ENCODE results near the gene POU3F4.

Gene POU3F4

DNA sequence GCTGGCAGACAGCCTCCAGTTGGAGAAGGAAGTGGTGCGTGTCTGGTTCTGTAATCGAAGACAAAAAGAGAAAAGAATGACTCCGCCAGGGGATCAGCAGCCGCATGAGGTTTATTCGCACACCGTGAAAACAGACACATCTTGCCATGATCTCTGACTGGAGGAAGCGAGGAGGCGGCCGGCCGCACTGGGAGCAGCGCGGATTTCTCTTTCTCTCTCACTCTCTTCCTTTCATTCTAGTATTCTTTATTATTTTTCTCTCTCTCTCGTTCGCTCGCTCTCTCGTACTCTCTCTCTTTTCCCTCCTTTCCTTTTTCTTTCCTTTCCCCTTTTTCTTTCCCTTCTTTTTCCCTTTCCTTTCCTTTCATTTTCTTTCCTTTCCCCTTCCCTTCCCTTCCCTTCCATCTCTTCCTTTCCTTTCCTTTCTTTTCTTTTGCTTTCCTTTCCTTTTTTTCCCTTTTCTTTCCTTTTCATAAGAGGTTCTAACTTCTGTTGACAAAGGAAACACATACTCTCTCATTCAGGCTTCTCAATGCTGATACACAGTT is 1.2 kb downstream of the POU3F4 start:
- H3K27ac ChIP-seq: no peak overlapping the region
- TF ChIP-seq, protein P1, sequence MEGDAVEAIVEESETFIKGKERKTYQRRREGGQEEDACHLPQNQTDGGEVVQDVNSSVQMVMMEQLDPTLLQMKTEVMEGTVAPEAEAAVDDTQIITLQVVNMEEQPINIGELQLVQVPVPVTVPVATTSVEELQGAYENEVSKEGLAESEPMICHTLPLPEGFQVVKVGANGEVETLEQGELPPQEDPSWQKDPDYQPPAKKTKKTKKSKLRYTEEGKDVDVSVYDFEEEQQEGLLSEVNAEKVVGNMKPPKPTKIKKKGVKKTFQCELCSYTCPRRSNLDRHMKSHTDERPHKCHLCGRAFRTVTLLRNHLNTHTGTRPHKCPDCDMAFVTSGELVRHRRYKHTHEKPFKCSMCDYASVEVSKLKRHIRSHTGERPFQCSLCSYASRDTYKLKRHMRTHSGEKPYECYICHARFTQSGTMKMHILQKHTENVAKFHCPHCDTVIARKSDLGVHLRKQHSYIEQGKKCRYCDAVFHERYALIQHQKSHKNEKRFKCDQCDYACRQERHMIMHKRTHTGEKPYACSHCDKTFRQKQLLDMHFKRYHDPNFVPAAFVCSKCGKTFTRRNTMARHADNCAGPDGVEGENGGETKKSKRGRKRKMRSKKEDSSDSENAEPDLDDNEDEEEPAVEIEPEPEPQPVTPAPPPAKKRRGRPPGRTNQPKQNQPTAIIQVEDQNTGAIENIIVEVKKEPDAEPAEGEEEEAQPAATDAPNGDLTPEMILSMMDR (conservative IDR thresholded peaks at IDR 0.05): no peak

DNA sequence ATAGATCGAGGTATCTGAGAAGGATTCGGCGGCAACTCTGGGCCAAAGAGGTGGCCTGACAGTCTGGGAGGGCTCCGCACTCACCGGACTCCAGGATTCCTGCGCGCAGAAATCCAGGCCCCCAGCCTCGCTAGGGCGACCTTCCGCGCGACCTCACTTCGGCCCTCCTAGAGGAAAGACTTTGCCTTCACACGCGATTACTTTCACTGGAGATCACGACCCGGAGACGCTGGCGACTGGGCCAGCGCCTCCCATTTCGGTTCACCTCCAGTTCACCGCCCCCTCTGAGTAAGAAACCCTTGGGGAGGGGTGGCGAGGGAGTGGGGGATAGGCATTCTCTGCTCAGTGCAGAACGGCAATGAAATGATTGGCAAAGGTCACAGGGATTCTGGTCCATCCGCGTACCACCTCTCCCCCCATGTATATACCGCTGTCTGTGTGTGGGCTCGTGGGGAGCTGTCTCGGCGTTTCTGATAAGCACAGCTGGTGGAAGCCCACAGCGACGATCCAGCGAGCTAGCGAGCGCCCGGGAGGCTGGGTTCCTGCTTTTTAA is 2.5 kb downstream of the POU3F4 start:
- TF ChIP-seq, protein P1 (conservative IDR thresholded peaks at IDR 0.05): no peak
- H3K27ac ChIP-seq: no peak overlapping the region

DNA sequence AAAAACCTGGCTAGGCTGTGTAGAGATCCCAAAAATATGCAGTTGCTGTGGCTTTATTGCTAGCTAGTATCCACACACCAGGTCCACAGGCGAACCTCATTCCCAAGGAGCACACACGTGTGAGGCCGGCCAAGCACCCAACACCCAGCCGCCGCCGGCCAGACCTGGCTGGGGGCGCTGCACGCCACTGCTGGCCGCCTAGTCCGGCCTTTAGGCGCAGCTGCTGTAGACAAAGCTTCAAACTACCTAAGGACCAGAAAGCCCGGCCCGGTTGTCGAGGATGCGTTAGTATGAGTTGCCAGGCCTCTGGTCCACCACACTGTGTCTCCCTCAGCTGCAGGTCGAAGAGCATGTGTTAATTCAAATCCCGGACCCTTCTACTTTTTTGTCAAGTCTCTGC is 3.1 kb downstream of the POU3F4 start:
- no peak overlapping the region for H3K27ac ChIP-seq
- TF ChIP-seq, protein P1 (conservative IDR thresholded peaks at IDR 0.05): no peak

DNA sequence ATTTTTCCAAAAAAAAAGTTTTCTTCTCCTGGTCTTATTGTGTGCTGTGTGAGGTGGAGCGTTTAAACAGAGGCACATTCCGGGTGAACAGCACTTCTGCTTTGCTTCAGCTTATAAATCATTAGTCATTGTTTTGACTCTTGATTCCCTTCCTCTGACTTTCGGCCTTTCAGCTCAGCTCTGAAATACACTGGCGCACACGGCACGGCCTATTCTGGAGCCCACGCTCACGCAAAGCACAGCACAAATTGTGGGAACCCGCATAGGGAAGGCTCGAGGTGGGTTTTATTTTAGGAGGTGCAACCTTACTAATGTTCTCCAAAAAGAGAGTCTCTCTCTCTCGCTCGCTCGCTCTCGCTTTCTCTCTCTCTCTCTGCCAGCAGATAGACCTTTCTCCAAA is 4.0 kb downstream of the POU3F4 start:
- no peak overlapping the region for H3K27ac ChIP-seq
- TF ChIP-seq, protein P1 (conservative IDR thresholded peaks at IDR 0.05): no peak

DNA sequence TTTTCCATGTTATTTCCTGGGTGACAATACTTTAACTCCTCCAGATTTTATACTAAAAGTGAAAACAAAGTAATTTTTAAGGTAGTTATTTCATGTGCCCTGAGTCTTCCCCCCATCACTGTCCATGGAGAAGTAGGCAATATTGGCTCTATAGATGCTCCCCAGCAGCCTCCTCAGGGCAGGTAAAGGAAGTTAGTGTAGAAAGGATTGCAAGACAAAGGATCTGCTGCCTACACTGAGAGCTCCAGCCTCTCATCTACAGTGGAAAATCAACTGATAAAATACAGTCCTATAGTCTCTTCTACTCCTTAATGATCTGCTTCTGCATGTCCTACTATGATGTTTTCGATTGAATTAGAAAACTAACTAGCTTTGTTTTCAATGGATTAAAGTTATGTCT is 8.5 kb downstream of the POU3F4 start:
- no peak overlapping the region for H3K27ac ChIP-seq
- TF ChIP-seq, protein P1 (conservative IDR thresholded peaks at IDR 0.05): no peak

DNA sequence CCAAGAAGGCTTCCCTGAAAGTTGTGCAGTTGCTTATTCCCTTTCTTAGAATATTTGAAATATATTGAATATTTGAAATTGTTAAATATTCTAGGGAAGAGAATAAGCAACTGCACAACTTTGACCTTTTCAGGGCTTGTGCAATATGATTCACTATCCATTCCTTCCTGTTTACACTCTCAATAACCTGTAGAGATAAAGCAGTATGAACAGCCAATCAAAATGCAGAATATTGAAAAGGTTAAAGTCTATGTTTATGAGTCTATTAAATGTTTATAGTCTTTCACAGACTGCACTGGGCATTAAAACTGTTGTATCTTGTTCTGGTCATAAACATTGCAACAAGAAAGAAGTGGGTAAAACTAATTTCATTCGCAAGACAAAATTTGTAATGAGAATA is 13.8 kb downstream of the POU3F4 start:
- no peak overlapping the region for H3K27ac ChIP-seq
- TF ChIP-seq, protein P1 (conservative IDR thresholded peaks at IDR 0.05): no peak

DNA sequence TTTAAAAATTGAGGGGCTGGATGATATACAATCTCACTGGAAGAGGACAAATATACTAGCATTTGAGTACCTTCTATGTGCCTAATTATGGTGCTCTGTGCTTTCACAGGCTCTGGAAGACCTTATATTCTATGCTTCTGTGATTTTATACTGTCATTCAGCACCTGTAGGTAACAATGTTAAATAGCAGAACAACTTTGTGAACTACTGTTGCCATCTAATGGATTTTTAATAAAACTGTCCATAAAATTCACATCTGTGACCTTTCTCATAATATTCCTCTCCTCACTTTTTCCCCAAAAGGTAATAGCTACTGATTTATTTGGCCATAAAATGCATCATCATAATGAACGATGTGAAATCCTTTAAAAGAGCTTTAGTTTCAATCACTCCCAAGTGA is 21.9 kb downstream of the POU3F4 start:
- no peak overlapping the region for H3K27ac ChIP-seq
- TF ChIP-seq, protein P1 (conservative IDR thresholded peaks at IDR 0.05): no peak

Data from VCaP (cell line).